HepG2 (cell line): ENCODE measurements around the gene PTK7. TPM values are rescaled to one million over a fixed set of nuclear protein-coding genes. Genes with fewer than 3 reads are reported as not detected.
A peak's percentile ranks its signal among the peaks of the same experiment; 100 is the strongest.

ENCODE experiments used
- ATAC-seq: fragments of 200-7000 bp; cut with Tn5 transposase; 3 replicates; pipeline ENCODE4 v1.9.1; 2020; ENCODE audit warnings: mild to moderate bottlenecking, moderate library complexity
- BruUV-seq: library from RNA; stranded (reverse); fragments of 400-500 nt; replicated peaks from 2 replicates; lab custom pipeline; 2021; lab: Mats Ljungman, UMichigan
- CTCF ChIA-PET: fragments of 300-600 bp; formaldehyde crosslinking; extraction: SDS; loops from one replicate; lab custom pipeline; 2021; ENCODE audit warnings: low total read pairs, inconsistent platforms, low intra/inter-chr PET ratio; lab: Yijun Ruan, JAX
- POLR2A ChIA-PET: fragments of 350-600 bp; sonication (Branson Sonifier 250); formaldehyde crosslinking; loops from one replicate; lab custom pipeline; 2020; ENCODE audit warnings: antibody characterized with exemption, inconsistent platforms; lab: Yijun Ruan, JAX
- DNase-seq: peaks from one replicate; pipeline ENCODE4 v3.0.0-alpha.2; 2015; ENCODE audit warnings: low spot score
- FAIRE-seq: peaks from 3 replicates; lab custom pipeline; 2011; peaks lifted over from hg19 to GRCh38; lab: Jason Lieb, UNC
- H2AFZ ChIP-seq: one replicate; pipeline ENCODE4 v1.6.1; 2011; ENCODE audit warnings: low read length, inconsistent platforms
- H3K27ac ChIP-seq: fragments of 300-600 bp; 3 replicates; pipeline ENCODE4 v1.8.0; 2011; ENCODE audit warnings: mixed run types, mild to moderate bottlenecking, mixed read lengths, low read length, inconsistent platforms; ENCODE audit not compliant: insufficient read depth; ENCODE audit errors: extremely low read length
- H3K27me3 ChIP-seq, 2 experiments: fragments of 200-600 bp in 1 of 2; 2 replicates in 1 of 2; 3 replicates in 1 of 2; pipeline versions ENCODE4 v1.6.0 to v1.8.0; 2011; ENCODE audit warnings: low read length in 2 of 2, mild to moderate bottlenecking in 2 of 2, moderate library complexity in 2 of 2, inconsistent platforms in 1 of 2; ENCODE audit not compliant: insufficient read depth in 2 of 2, control insufficient read depth in 1 of 2
- H3K36me3 ChIP-seq, 2 experiments: fragments of 200-600 bp in 1 of 2; replicated peaks in 1 of 2; 2 replicates in 1 of 2; 3 replicates in 1 of 2; pipeline versions ENCODE4 v1.5.1 to v1.8.0; 2011; ENCODE audit warnings: low read length in 2 of 2, inconsistent platforms in 1 of 2; ENCODE audit not compliant: insufficient read depth in 2 of 2, control insufficient read depth in 1 of 2
- H3K4me1 ChIP-seq: 2 replicates; pipeline ENCODE4 v1.5.1; 2012; ENCODE audit warnings: low read length, inconsistent platforms; ENCODE audit not compliant: insufficient read depth
- H3K4me2 ChIP-seq: 2 replicates; pipeline ENCODE4 v1.6.0; 2011; ENCODE audit warnings: low read depth, low read length, inconsistent platforms
- H3K4me3 ChIP-seq, 3 experiments: fragments of 200-600 bp in 1 of 3; sonication (generic), shearing (Covaris generic) in 1 of 3; replicated peaks in 1 of 3; 2 replicates each; pipeline ENCODE4 v1.5.1; 2011 to 2016; ENCODE audit warnings: low read length in 3 of 3, inconsistent platforms in 2 of 3, low read depth in 2 of 3, mild to moderate bottlenecking in 2 of 3, control low read depth in 1 of 3, mixed read lengths in 1 of 3; ENCODE audit not compliant: insufficient read depth in 1 of 3
- H3K79me2 ChIP-seq: one replicate; pipeline ENCODE4 v1.6.1; 2011; ENCODE audit warnings: low read length, inconsistent platforms; ENCODE audit not compliant: insufficient read depth
- H3K9ac ChIP-seq: 2 replicates; pipeline ENCODE4 v1.6.0; 2011; ENCODE audit warnings: mild to moderate bottlenecking, low read depth, low read length, inconsistent platforms; ENCODE audit not compliant: insufficient read depth
- H3K9me3 ChIP-seq: 2 replicates; pipeline ENCODE4 v1.5.1; 2012; ENCODE audit warnings: mild to moderate bottlenecking, low read length
- H4K20me1 ChIP-seq: 2 replicates; pipeline ENCODE4 v1.6.0; 2011; ENCODE audit warnings: inconsistent platforms, mild to moderate bottlenecking, low read length, moderate library complexity; ENCODE audit not compliant: insufficient read depth
- POLR2A ChIP-seq, 2 experiments: IDR thresholded peaks; 2 replicates each; pipeline ENCODE4 v1.6.1; 2011; ENCODE audit warnings: low read depth in 2 of 2, low read length in 2 of 2, mild to moderate bottlenecking in 1 of 2, moderate library complexity in 1 of 2; ENCODE audit not compliant: insufficient read depth in 1 of 2
- POLR2AphosphoS2 ChIP-seq: IDR thresholded peaks from 2 replicates; pipeline ENCODE4 v1.6.1; 2011; ENCODE audit warnings: low read depth, low read length, improper control_type of control experiment
- SMARCE1 ChIP-seq: fragments of 450-650 bp; IDR thresholded peaks from 2 replicates; pipeline ENCODE4 v1.6.1; 2017; ENCODE audit warnings: borderline replicate concordance
- ZNF205 ChIP-seq: IDR thresholded peaks from 2 replicates; pipeline ENCODE4 v1.6.1; 2018; ENCODE audit warnings: missing biosample characterization, missing genetic modification reagents
- ZNF281 ChIP-seq: sonication (generic); formaldehyde crosslinking; IDR thresholded peaks from 2 replicates; pipeline ENCODE4 v1.4.0; 2020; ENCODE audit warnings: missing genetic modification reagents, borderline replicate concordance
- WGBS: methylation state at CpG from one replicate; pipeline ENCODE4 v1.1.6; 2017; ENCODE audit warnings: low lambda C conversion rate; 5-methylcytosine and 5-hydroxymethylcytosine counted together
- in situ Hi-C: cut with HindIII; loops from 2 replicates; pipeline ENCODE4 v1.10.0; 2017; ENCODE audit warnings: low pct_unique_long_range_greater_than_20kb; ENCODE audit not compliant: extremely low pct_ligation_motif_present
- intact Hi-C: fragments of 100-400 bp; cut with micrococcal nuclease; formaldehyde crosslinking; loops from one replicate; pipeline ENCODE4 v1.10.0; 2022; ENCODE audit not compliant: unreplicated experiment
- polyA plus RNA-seq, 8 experiments: library from polyadenylated mRNA; depleted of rRNA in 3 of 8; stranded (reverse) in 7 of 8; unstranded in 1 of 8; fragments of >200 nt; fragmentation: Illumina TruSeq in 4 of 8; extraction: Trizol in 4 of 8; gene quantifications; 2 replicates each; pipeline versions ENCODE4 v1.2.1 to v1.2.3, GENCODE V29; 2011 to 2016; ENCODE audit warnings: low read depth in 4 of 8, missing spikeins in 1 of 8, mixed read lengths in 1 of 8; ENCODE audit not compliant: insufficient read depth in 1 of 8
- total RNA-seq, 5 experiments: library from RNA; depleted of rRNA; stranded (reverse); fragments of >200 nt; fragmentation: Illumina TruSeq; extraction: Trizol; gene quantifications; 2 replicates each; pipeline ENCODE4 v1.2.3, GENCODE V29; 2016; ENCODE audit warnings: low read depth in 1 of 5

Gene PTK7
- total and polyA plus RNA-seq, 2 of the 13 experiments (the other 11 are each of a cell fraction or from before 2014, with no cell fraction given), result 98.5 to 99.8 TPM

- TF ChIP-seq SMARCE1, result no peak
These were observed 99.7 kb downstream of the PTK7 start (continued) for GRCh38 chr6:43175676-43176422.

- FAIRE-seq, result no peak
These were observed 100.3 kb downstream of the PTK7 start for GRCh38 chr6:43176423-43176786.

More at GRCh38 chr6:43176423-43176786, 100.3 kb downstream of the PTK7 start:
- Histone ChIP-seq H3K9me3 (no peaks in the 10 kb centered on the region), H3K4me2 (no peak overlapping the region), H3K27me3 (no peaks in the 10 kb centered on the region; a peak in 1 of 5 replicates), H3K4me1 (peaks cover 34% of the 10 kb centered on the region), H3K27ac (no peak overlapping the region), H3K79me2 (peaks cover 36% of the 10 kb centered on the region), H2AFZ (no peak overlapping the region), H3K36me3 (peaks cover 28 to 42% of the 10 kb centered on the region in 2 experiments), H3K9ac (no peak overlapping the region), H3K4me3 (no peak overlapping the region), H4K20me1 (peaks cover 32% of the 10 kb centered on the region)
- TF ChIP-seq POLR2AphosphoS2 (peak; percentile 39; the same call in 1 of the 2 replicates), ZNF205 (CRISPR knock-in tag) (no peak), ZNF281 (no peak), POLR2A (IDR thresholded peaks at IDR 0.05; ENCODE audit: insufficient read depth in 1 of 2, low read depth in 2 of 2, low read length in 2 of 2) (peak in 1 of 2 experiments; percentile 22; a peak in 1 of 4 replicates)
- ATAC-seq, result no peak
- intact Hi-C loops, result no loop called here
- ChIA-PET POLR2A (no interaction called here), CTCF (no interaction called here)
- in situ Hi-C loops, result no loop called here
- BruUV-seq, result no TSS peak
- no peak for DNase-seq
- 98% methylated on average over 5 of the region's 6 CpGs for WGBS
